ENCODE results near the gene IBA57. TPM values are rescaled to one million over a fixed set of nuclear protein-coding genes. Genes with fewer than 3 reads are reported as not detected.
A peak's percentile ranks its signal among the peaks of the same experiment; 100 is the strongest.

IBA57 gene
- total and polyA plus RNA-seq, 7 donors, result 2.9 to 14.0 (median 4.8) TPM

- DNase-seq, result no peak
- Histone ChIP-seq H3K36me3 (no peaks in the 10 kb centered on the region), H3K9me3 (peaks cover 0 to under 1% (median under 1%) of the 10 kb centered on the region in 4 donors), H3K27ac (no peak overlapping the region), H3K27me3 (peaks cover 0 to 11% (median 7%) of the 10 kb centered on the region in 3 donors), H3K4me1 (no peaks in the 10 kb centered on the region), H3K4me3 (no peak overlapping the region)
- TF ChIP-seq POLR2A (IDR thresholded peaks at IDR 0.05), result no peak
- no peak for TF ChIP-seq EP300 (IDR thresholded peaks at IDR 0.05)
- no peak for TF ChIP-seq POLR2AphosphoS5 (IDR thresholded peaks at IDR 0.05)
- TF ChIP-seq CTCF (IDR thresholded peaks at IDR 0.05), result no peak
- intact Hi-C loops (cut with DNase I), result no loop called here
- WGBS, 2 donors, result 32 to 60% methylated on average over 8 of the region's 8 CpGs
These were observed 39.4 kb downstream of the IBA57 start for GRCh38 chr1:228204958-228205357.

- peaks cover 0 to 14% (median 7%) of the 10 kb centered on the region in 3 donors for H3K27me3 ChIP-seq
- no peak overlapping the region for H3K4me3 ChIP-seq
- H3K4me1 ChIP-seq, result no peaks in the 10 kb centered on the region
- TF ChIP-seq POLR2A (IDR thresholded peaks at IDR 0.05) (no peak), EP300 (IDR thresholded peaks at IDR 0.05) (no peak), CTCF (IDR thresholded peaks at IDR 0.05) (no peak), POLR2AphosphoS5 (IDR thresholded peaks at IDR 0.05) (no peak)
- intact Hi-C loops (cut with DNase I), result no loop called here
- DNase-seq, result no peak
- H3K27ac ChIP-seq, result no peak overlapping the region
- WGBS, 2 donors, result 37 to 51% methylated on average over 15 of the region's 15 CpGs
- H3K36me3 ChIP-seq, result no peaks in the 10 kb centered on the region
- H3K9me3 ChIP-seq, result no peaks in the 10 kb centered on the region
These were observed 40.2 kb downstream of the IBA57 start for GRCh38 chr1:228205526-228206436.

GRCh38 chr1:228206582-228207351 lies 41.2 kb downstream of the IBA57 start:
- no peak for DNase-seq
- WGBS, 2 donors, result 52 to 76% methylated on average over 16 of the region's 16 CpGs
- H3K27ac ChIP-seq, result no peak overlapping the region
- H3K27me3 ChIP-seq, result peaks cover under 1 to 19% (median 11%) of the 10 kb centered on the region in 3 donors
- no peak overlapping the region for H3K4me3 ChIP-seq
- no peaks in the 10 kb centered on the region for H3K36me3 ChIP-seq
- intact Hi-C loops (cut with DNase I), result no loop called here
- TF ChIP-seq CTCF (IDR thresholded peaks at IDR 0.05), result no peak
- no peak for TF ChIP-seq POLR2A (IDR thresholded peaks at IDR 0.05)
- no peak for TF ChIP-seq EP300 (IDR thresholded peaks at IDR 0.05)
- no peaks in the 10 kb centered on the region for H3K4me1 ChIP-seq
- H3K9me3 ChIP-seq, result no peaks in the 10 kb centered on the region

- H3K9me3 ChIP-seq, result no peaks in the 10 kb centered on the region
- peaks cover 7 to 24% (median 17%) of the 10 kb centered on the region in 3 donors for H3K27me3 ChIP-seq
- no peaks in the 10 kb centered on the region for H3K36me3 ChIP-seq
- intact Hi-C loops (cut with DNase I), result no loop called here
- peak; percentile 65 for DNase-seq
- WGBS, 2 donors, result 69 to 85% methylated on average over 8 of the region's 8 CpGs
- no peak for TF ChIP-seq EP300 (IDR thresholded peaks at IDR 0.05)
- TF ChIP-seq POLR2AphosphoS5 (IDR thresholded peaks at IDR 0.05), result no peak
- TF ChIP-seq POLR2A (IDR thresholded peaks at IDR 0.05), result no peak
- no peak for TF ChIP-seq CTCF (IDR thresholded peaks at IDR 0.05)
- H3K4me3 ChIP-seq, result no peak overlapping the region
- peak overlapping the region in 1 of 4 donors; percentile 8 for H3K27ac ChIP-seq
- H3K4me1 ChIP-seq, result peaks cover 0 to 3% (median under 1%) of the 10 kb centered on the region in 4 donors
These were observed 41.8 kb downstream of the IBA57 start for GRCh38 chr1:228207381-228207810.
